HepG2 (cell line): ENCODE results near the gene LRRC8E. TPM values are rescaled to one million over a fixed set of nuclear protein-coding genes. Genes with fewer than 3 reads are reported as not detected.

Experiments used
- CREB1 ChIP-seq, 2 experiments: fragments of 450-650 bp in 1 of 2; IDR thresholded peaks; 2 replicates each; pipeline ENCODE4 v1.6.1; 2016 to 2017; ENCODE audit warnings: control low read depth in 1 of 2, mild to moderate bottlenecking in 1 of 2, missing compliant biosample characterization in 1 of 2, missing genetic modification characterization in 1 of 2
- IRF2 ChIP-seq: IDR thresholded peaks from 2 replicates; pipeline ENCODE4 v1.6.1; 2018; ENCODE audit warnings: missing genetic modification reagents, missing compliant biosample characterization
- KAT8 ChIP-seq: IDR thresholded peaks from 2 replicates; pipeline ENCODE4 v1.6.1; 2016; ENCODE audit warnings: missing genetic modification reagents, missing compliant biosample characterization
- KDM6A ChIP-seq: IDR thresholded peaks from 2 replicates; pipeline ENCODE4 v1.6.1; 2016; ENCODE audit warnings: low read depth
- MED8 ChIP-seq: sonication (generic); formaldehyde crosslinking; IDR thresholded peaks from 2 replicates; pipeline ENCODE4 v1.8.1; 2023; ENCODE audit warnings: mild to moderate bottlenecking, missing genetic modification reagents; ENCODE audit not compliant: insufficient replicate concordance
- MXI1 ChIP-seq: IDR thresholded peaks from 3 replicates; pipeline ENCODE4 v1.6.1; 2012; ENCODE audit warnings: low read depth, low read length, inconsistent platforms, borderline replicate concordance
- PHF5A ChIP-seq: IDR thresholded peaks from one replicate; pipeline ENCODE4 v1.6.1; 2018; ENCODE audit warnings: low read depth, missing genetic modification reagents; ENCODE audit not compliant: unreplicated experiment
- RFXANK ChIP-seq: IDR thresholded peaks from 2 replicates; pipeline ENCODE4 v1.6.1; 2016
- SNAPC2 ChIP-seq: sonication (generic); formaldehyde crosslinking; IDR thresholded peaks from 2 replicates; pipeline ENCODE4 v1.8.1; 2022; ENCODE audit warnings: mild to moderate bottlenecking, missing genetic modification reagents
- ZEB1 ChIP-seq: IDR thresholded peaks from 2 replicates; pipeline ENCODE4 v1.6.1; 2012; ENCODE audit warnings: mild to moderate bottlenecking, low read depth, inconsistent platforms; ENCODE audit not compliant: insufficient replicate concordance
- ZNF251 ChIP-seq: sonication (generic); formaldehyde crosslinking; IDR thresholded peaks from 2 replicates; pipeline ENCODE4 v1.9.0; 2021; ENCODE audit warnings: mild to moderate bottlenecking, missing genetic modification reagents
- ZNF326 ChIP-seq: sonication (generic); formaldehyde crosslinking; IDR thresholded peaks from 2 replicates; pipeline ENCODE4 v1.4.0; 2020; ENCODE audit warnings: missing genetic modification reagents, borderline replicate concordance
- ZNF33B ChIP-seq: sonication (generic); formaldehyde crosslinking; IDR thresholded peaks from 2 replicates; pipeline ENCODE4 v1.5.1; 2020; ENCODE audit warnings: mild to moderate bottlenecking, missing genetic modification reagents
- ZNF543 ChIP-seq: sonication (generic); formaldehyde crosslinking; IDR thresholded peaks from 2 replicates; pipeline ENCODE4 v1.4.0; 2020; ENCODE audit warnings: mild to moderate bottlenecking, missing genetic modification reagents
- ZNF83 ChIP-seq: sonication (generic); formaldehyde crosslinking; IDR thresholded peaks from 2 replicates; pipeline ENCODE4 v1.4.0; 2020; ENCODE audit warnings: missing genetic modification reagents, mild to moderate bottlenecking, borderline replicate concordance
- ZSCAN29 ChIP-seq: sonication (generic); formaldehyde crosslinking; conservative IDR thresholded peaks from 2 replicates; pipeline ENCODE4 v1.4.0; 2020; ENCODE audit warnings: mild to moderate bottlenecking, missing genetic modification reagents
- polyA plus RNA-seq, 8 experiments: library from polyadenylated mRNA; depleted of rRNA in 3 of 8; stranded (reverse) in 7 of 8; unstranded in 1 of 8; fragments of >200 nt; fragmentation: Illumina TruSeq in 4 of 8; extraction: Trizol in 4 of 8; gene quantifications; 2 replicates each; pipeline versions ENCODE4 v1.2.1 to v1.2.3, GENCODE V29; 2011 to 2016; ENCODE audit warnings: low read depth in 4 of 8, missing spikeins in 1 of 8, mixed read lengths in 1 of 8; ENCODE audit not compliant: insufficient read depth in 1 of 8
- total RNA-seq, 5 experiments: library from RNA; depleted of rRNA; stranded (reverse); fragments of >200 nt; fragmentation: Illumina TruSeq; extraction: Trizol; gene quantifications; 2 replicates each; pipeline ENCODE4 v1.2.3, GENCODE V29; 2016; ENCODE audit warnings: low read depth in 1 of 5
- TF ChIP-seq, protein P1 (sequence below): IDR thresholded peaks from 2 replicates; pipeline ENCODE4 v1.6.1; 2016; ENCODE audit warnings: missing compliant biosample characterization, missing genetic modification reagents, borderline replicate concordance
- TF ChIP-seq, protein P2 (sequence below): sonication (generic); formaldehyde crosslinking; conservative IDR thresholded peaks from 2 replicates; pipeline ENCODE4 v1.8.0; 2022; ENCODE audit warnings: mild to moderate bottlenecking, moderate library complexity, missing genetic modification reagents
- TF ChIP-seq, protein P3 (sequence below): sonication (generic); formaldehyde crosslinking; IDR thresholded peaks from 2 replicates; pipeline ENCODE4 v1.4.0; 2020; ENCODE audit warnings: low read depth, mild to moderate bottlenecking, missing genetic modification reagents
- TF ChIP-seq, protein P4 (sequence below): IDR thresholded peaks from 2 replicates; pipeline ENCODE4 v1.6.1; 2016; ENCODE audit warnings: low read depth
- TF ChIP-seq, protein P5 (sequence below): IDR thresholded peaks from 2 replicates; pipeline ENCODE4 v1.6.1; 2016; ENCODE audit warnings: control low read depth

LRRC8E gene
- total and polyA plus RNA-seq, 2 of the 13 experiments (the other 11 are each of a cell fraction or from before 2014, with no cell fraction given) = 8.0 to 10.3 TPM

DNA sequence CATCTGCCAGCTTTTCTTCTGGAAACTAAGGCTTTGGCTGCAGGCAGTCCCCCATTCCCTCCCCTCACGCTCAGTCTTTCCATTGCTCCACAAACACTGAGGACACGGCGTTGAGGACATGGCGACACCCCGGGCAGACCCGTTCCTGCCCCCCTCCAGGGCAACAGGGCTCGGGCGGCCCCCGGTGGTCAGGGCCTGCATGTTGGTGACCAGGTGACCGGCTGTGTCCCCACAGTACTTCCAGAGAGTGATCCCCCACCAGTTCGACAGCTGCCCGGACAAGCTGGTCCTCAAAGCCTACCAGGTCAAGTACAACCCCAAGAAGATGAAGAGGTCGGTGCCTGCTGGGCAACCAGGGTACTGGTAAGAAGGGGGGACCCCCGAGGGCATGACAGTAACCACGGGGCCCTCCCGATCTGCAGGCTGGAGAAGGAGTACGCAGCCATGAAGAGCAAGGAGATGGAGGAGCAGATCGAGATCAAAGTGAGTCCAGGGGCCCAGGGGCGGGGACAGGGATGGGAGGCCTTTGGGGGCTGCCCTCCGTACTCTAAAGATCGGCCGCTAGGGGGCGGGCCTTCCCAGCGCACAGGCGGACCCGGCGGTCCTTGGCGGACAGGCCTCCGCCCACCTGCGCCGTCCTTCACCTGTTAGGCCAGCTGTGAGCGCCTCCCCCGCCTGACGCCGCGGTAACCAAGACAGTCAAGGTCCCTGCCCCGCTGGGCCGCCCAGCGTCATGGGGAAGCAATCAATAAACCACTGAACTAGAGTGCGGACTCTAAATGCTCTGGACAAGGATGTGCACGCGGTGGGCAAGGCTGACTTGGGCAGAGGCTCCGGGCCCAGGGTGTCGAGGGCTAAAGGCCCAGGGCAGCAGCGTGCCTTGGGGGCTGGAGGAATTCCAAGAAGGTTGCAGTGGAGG, 35.2 kb upstream of the LRRC8E start (continued):
- TF ChIP-seq ZEB1 (peak; percentile 96), ZNF326 (CRISPR knock-in tag) (no peak), KDM6A (peak; percentile 62; the same call in 1 of the 2 replicates), ZNF251 (CRISPR knock-in tag) (no peak), ZNF83 (CRISPR knock-in tag) (no peak), IRF2 (CRISPR knock-in tag) (peak; percentile 94), RFXANK (CRISPR knock-in tag) (peak; percentile 91), KAT8 (peak; percentile 86), MXI1 (peak; percentile 94), PHF5A (CRISPR knock-in tag) (peak; percentile 91), ZSCAN29 (CRISPR knock-in tag) (peak; percentile 90), MED8 (CRISPR knock-in tag) (peak; percentile 48), CREB1 (IDR thresholded peaks at IDR 0.05) (peak; percentile 69), CREB1 (CRISPR knock-in tag; IDR thresholded peaks at IDR 0.05) (peak; percentile 75), ZNF543 (CRISPR knock-in tag) (peak; percentile 89), ZNF33B (CRISPR knock-in tag) (peak; percentile 96), SNAPC2 (CRISPR knock-in tag) (peak; percentile 91)
- TF ChIP-seq, protein P1, sequence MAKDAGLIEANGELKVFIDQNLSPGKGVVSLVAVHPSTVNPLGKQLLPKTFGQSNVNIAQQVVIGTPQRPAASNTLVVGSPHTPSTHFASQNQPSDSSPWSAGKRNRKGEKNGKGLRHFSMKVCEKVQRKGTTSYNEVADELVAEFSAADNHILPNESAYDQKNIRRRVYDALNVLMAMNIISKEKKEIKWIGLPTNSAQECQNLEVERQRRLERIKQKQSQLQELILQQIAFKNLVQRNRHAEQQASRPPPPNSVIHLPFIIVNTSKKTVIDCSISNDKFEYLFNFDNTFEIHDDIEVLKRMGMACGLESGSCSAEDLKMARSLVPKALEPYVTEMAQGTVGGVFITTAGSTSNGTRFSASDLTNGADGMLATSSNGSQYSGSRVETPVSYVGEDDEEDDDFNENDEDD (CRISPR knock-in tag) = peak; percentile 82; the same call in 1 of the 2 replicates
- TF ChIP-seq, protein P2, sequence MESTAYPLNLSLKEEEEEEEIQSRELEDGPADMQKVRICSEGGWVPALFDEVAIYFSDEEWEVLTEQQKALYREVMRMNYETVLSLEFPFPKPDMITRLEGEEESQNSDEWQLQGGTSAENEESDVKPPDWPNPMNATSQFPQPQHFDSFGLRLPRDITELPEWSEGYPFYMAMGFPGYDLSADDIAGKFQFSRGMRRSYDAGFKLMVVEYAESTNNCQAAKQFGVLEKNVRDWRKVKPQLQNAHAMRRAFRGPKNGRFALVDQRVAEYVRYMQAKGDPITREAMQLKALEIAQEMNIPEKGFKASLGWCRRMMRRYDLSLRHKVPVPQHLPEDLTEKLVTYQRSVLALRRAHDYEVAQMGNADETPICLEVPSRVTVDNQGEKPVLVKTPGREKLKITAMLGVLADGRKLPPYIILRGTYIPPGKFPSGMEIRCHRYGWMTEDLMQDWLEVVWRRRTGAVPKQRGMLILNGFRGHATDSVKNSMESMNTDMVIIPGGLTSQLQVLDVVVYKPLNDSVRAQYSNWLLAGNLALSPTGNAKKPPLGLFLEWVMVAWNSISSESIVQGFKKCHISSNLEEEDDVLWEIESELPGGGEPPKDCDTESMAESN (CRISPR knock-in tag) = peak; percentile 87; the same call in 1 of the 2 replicates
- TF ChIP-seq, protein P3, sequence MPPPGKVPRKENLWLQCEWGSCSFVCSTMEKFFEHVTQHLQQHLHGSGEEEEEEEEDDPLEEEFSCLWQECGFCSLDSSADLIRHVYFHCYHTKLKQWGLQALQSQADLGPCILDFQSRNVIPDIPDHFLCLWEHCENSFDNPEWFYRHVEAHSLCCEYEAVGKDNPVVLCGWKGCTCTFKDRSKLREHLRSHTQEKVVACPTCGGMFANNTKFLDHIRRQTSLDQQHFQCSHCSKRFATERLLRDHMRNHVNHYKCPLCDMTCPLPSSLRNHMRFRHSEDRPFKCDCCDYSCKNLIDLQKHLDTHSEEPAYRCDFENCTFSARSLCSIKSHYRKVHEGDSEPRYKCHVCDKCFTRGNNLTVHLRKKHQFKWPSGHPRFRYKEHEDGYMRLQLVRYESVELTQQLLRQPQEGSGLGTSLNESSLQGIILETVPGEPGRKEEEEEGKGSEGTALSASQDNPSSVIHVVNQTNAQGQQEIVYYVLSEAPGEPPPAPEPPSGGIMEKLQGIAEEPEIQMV = peak; percentile 86; the same call in 1 of the 2 replicates
- TF ChIP-seq, protein P4, sequence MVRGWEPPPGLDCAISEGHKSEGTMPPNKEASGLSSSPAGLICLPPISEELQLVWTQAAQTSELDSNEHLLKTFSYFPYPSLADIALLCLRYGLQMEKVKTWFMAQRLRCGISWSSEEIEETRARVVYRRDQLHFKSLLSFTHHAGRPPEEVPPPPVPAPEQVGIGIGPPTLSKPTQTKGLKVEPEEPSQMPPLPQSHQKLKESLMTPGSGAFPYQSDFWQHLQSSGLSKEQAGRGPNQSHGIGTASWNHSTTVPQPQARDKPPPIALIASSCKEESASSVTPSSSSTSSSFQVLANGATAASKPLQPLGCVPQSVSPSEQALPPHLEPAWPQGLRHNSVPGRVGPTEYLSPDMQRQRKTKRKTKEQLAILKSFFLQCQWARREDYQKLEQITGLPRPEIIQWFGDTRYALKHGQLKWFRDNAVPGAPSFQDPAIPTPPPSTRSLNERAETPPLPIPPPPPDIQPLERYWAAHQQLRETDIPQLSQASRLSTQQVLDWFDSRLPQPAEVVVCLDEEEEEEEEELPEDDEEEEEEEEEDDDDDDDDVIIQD = peak; percentile 59; the same call in 1 of the 2 replicates
- TF ChIP-seq, protein P5, sequence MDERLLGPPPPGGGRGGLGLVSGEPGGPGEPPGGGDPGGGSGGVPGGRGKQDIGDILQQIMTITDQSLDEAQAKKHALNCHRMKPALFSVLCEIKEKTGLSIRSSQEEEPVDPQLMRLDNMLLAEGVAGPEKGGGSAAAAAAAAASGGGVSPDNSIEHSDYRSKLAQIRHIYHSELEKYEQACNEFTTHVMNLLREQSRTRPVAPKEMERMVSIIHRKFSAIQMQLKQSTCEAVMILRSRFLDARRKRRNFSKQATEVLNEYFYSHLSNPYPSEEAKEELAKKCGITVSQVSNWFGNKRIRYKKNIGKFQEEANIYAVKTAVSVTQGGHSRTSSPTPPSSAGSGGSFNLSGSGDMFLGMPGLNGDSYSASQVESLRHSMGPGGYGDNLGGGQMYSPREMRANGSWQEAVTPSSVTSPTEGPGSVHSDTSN (CRISPR knock-in tag) = 0 out of 2 replicates have a peak, but pooled peaks have one; percentile 27
